ENCODE measurements around the gene SEC16A. TPM values are rescaled to one million over a fixed set of nuclear protein-coding genes. Genes with fewer than 3 reads are reported as not detected.

SEC16A gene
- total RNA-seq, 6 experiments from 2014 or later = 46.9 to 108 (median 72.0) TPM

DNA sequence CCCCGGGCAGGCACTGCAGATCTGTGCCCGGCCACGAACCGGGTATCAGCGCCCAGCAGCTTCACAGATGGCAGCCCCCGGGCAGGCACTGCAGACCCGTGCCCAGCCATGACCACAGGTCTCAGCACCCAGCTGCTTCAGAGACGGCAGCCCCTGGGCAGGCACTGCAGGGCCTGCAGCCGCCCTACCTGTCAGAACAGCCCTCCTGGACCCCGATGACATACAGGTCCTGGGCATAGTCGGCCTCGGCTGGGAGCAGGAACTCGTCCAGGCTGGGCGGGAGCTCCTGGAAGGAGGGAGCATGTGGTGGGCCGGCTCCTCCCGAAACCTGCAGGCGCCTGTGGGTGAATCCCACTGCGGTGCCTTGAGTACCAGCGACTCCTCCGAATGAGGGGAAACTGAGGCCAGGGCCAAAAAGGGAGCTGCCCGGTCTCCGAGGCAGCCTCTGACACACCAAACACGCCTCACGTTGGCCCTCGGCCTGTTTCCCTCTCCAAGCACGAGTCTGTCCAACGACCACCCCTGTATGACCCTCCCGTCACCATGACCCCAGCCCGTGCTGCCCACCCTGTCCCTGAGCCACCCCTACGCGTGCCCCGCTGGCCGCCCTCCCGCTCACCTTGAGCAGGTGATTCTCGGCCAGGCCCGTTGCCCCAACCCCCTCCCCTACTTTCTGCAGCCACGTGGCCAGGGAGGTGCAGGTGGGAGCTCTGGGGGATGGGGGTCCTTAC lies 48.8 kb downstream of the SEC16A start:
- TF ChIP-seq POLR2A (IDR thresholded peaks at IDR 0.05) = no peak
- TF ChIP-seq, protein P1, sequence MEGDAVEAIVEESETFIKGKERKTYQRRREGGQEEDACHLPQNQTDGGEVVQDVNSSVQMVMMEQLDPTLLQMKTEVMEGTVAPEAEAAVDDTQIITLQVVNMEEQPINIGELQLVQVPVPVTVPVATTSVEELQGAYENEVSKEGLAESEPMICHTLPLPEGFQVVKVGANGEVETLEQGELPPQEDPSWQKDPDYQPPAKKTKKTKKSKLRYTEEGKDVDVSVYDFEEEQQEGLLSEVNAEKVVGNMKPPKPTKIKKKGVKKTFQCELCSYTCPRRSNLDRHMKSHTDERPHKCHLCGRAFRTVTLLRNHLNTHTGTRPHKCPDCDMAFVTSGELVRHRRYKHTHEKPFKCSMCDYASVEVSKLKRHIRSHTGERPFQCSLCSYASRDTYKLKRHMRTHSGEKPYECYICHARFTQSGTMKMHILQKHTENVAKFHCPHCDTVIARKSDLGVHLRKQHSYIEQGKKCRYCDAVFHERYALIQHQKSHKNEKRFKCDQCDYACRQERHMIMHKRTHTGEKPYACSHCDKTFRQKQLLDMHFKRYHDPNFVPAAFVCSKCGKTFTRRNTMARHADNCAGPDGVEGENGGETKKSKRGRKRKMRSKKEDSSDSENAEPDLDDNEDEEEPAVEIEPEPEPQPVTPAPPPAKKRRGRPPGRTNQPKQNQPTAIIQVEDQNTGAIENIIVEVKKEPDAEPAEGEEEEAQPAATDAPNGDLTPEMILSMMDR (IDR thresholded peaks at IDR 0.05) = no peak
- WGBS (ENCODE audit: insufficient coverage, low coverage, low lambda C conversion rate, missing lambda C conversion rate) = 94% methylated on average over 10 of the region's 37 CpGs
- intact Hi-C loops (cut with DNase I) = no loop called here

DNA sequence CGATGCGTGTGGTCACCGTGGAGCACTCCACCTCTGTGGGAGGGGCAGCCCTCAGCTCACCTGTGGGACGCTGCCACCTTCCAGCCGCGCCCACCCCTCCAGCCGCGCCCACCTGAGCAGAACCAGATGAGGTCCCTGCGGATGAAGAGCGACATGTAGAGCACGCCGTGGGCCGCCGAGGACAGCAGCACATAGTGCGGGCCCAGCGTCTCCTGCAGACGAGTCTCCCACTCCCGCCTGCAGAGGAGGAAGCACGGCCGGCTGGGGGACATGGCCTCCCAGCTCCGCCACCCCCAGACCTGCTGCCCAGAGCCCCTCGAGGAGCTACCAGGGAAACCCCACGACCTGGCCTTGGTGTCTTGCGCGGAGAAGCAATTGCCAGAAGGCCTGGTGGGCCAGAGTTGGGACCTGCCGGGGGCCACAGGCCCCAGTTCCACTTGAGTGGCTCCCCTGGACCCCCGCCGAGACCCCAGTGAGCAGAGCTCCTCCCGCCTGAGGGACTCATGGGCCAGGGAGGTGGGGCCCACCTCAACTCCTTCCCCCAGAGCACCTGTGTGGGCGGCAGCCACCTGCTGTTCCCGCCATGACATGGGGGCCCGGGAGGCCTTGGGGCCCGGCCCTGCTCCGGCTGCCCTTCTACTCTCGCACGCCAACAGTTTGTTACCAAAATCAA lies 49.7 kb downstream of the SEC16A start:
- no peak overlapping the region for H3K27ac ChIP-seq
- intact Hi-C loops (cut with DNase I) = no loop called here
- peaks cover 0 to 13% (median 3%) of the 10 kb centered on the region in 4 donors for H3K36me3 ChIP-seq
- H3K4me1 ChIP-seq = peaks cover 0 to 14% (median 2%) of the 10 kb centered on the region in 4 donors
- H3K27me3 ChIP-seq = no peaks in the 10 kb centered on the region
- ATAC-seq (no peak), DNase-seq (no peak)
- H3K4me3 ChIP-seq = no peak overlapping the region
- no peaks in the 10 kb centered on the region for H3K9me3 ChIP-seq
- TF ChIP-seq POLR2A (IDR thresholded peaks at IDR 0.05) = no peak
- WGBS (ENCODE audit: insufficient coverage, low coverage, low lambda C conversion rate, missing lambda C conversion rate) = 89% methylated on average over 7 of the region's 36 CpGs

More for the DNA sequence above, 48.8 kb downstream of the SEC16A start:
- H3K4me3 ChIP-seq = no peak overlapping the region
- H3K27ac ChIP-seq = no peak overlapping the region
- no peak for ATAC-seq
- peaks cover 0 to 21% (median 5%) of the 10 kb centered on the region in 4 donors for H3K4me1 ChIP-seq
- H3K36me3 ChIP-seq = peaks cover 0 to 13% (median 3%) of the 10 kb centered on the region in 4 donors
- no peak for DNase-seq
- H3K27me3 ChIP-seq = no peaks in the 10 kb centered on the region
- H3K9me3 ChIP-seq = no peaks in the 10 kb centered on the region

DNA sequence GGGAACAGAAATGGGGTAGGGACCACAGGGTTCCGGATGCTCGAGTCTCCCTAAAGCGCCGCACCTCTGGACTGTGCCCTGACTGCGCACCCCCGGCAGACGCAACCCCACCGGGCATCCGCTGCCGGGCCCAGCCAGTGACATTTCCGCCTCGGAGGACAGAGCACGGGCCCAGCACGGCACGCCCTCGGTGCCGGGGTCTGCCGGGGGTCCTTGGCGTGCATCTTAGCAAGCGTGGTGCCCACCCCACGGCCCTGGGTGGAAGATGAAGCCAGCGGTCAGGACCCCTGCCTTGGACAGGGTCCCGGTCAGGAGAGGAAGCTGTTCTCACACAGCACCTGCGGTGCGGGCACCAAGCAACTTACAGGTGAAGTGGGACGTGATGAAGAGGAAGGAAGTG lies 50.2 kb downstream of the SEC16A start:
- Histone ChIP-seq H3K27ac (no peak overlapping the region), H3K4me1 (peaks cover 0 to 8% (median 0%) of the 10 kb centered on the region in 4 donors), H3K27me3 (no peaks in the 10 kb centered on the region), H3K9me3 (no peaks in the 10 kb centered on the region), H3K36me3 (peaks cover 0 to 13% (median 3%) of the 10 kb centered on the region in 4 donors), H3K4me3 (no peak overlapping the region)
- intact Hi-C loops (cut with DNase I) = no loop called here
- TF ChIP-seq, protein P1 (IDR thresholded peaks at IDR 0.05) = no peak
- no peak for TF ChIP-seq POLR2A (IDR thresholded peaks at IDR 0.05)
- WGBS (ENCODE audit: insufficient coverage, low coverage, low lambda C conversion rate, missing lambda C conversion rate) = 96% methylated on average over 7 of the region's 26 CpGs
- ATAC-seq (no peak), DNase-seq (no peak)

DNA sequence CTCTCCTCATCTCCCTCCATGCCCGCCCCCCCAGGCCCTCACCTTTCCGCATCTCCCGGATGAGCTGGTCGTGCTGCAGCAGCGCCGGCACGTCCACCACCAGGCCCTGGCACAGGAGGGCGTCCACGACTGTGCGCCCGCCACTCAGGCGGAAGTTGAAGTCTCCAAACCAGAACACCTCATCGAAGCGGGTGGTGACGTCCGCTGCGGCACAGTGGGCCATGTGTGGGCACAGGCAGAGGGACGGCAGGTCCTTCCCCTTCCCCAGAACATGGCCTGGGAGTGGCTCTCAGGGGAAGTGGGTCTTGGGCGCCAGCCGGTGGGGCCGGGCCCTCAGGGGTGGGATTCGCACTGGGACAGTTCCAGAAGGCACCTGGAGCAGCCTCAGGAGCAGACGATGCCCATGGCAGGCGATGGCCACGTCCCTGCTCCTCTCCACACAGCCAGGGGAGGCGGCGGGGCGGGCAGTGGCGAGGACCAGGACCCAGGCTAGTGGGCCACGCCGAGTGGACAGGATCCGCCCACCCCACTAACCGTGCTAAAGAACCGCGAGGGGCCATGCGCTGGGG lies 51.0 kb downstream of the SEC16A start:
- peaks cover 0 to 13% (median 3%) of the 10 kb centered on the region in 4 donors for H3K36me3 ChIP-seq
- TF ChIP-seq POLR2A (IDR thresholded peaks at IDR 0.05) = no peak
- TF ChIP-seq, protein P1 (IDR thresholded peaks at IDR 0.05) = no peak
- whole genome bisulfite sequencing (ENCODE audit: insufficient coverage, low coverage, low lambda C conversion rate, missing lambda C conversion rate) = 88% methylated on average over 13 of the region's 36 CpGs
- no peak overlapping the region for H3K27ac ChIP-seq
- H3K4me3 ChIP-seq = no peak overlapping the region
- ATAC-seq (no peak), DNase-seq (no peak)
- H3K9me3 ChIP-seq = no peaks in the 10 kb centered on the region
- intact Hi-C loops (cut with DNase I) = no loop called here
- no peaks in the 10 kb centered on the region for H3K27me3 ChIP-seq
- H3K4me1 ChIP-seq = peaks cover 0 to under 1% (median 0%) of the 10 kb centered on the region in 4 donors
